ENCODE measurements around the gene TMCO4. TPM values are rescaled to one million over a fixed set of nuclear protein-coding genes. Genes with fewer than 3 reads are reported as not detected.

Gene TMCO4
- total and polyA plus RNA-seq, 2 of the 8 experiments (the other 6 are each of a cell fraction or from before 2014, with no cell fraction given) = 3.0 to 3.1 TPM

GRCh38 chr1:19747761-19748160 lies 52.0 kb downstream of the TMCO4 start:
- Histone ChIP-seq H3K9me3 (ENCODE audit: insufficient read depth in 2 of 2, low read depth in 1 of 2, low read length in 1 of 2) (no peaks in the 10 kb centered on the region; a peak in 1 of 4 replicates), H2BK12ac (ENCODE audit: low read depth, low read length) (no peak overlapping the region), H2BK20ac (ENCODE audit: low read length) (no peak overlapping the region), H3K36me3 (ENCODE audit: control insufficient read depth in 2 of 4, insufficient read depth in 4 of 4, low read length in 3 of 4) (no peaks in the 10 kb centered on the region), H2BK5ac (ENCODE audit: low read depth, low read length) (no peak overlapping the region), H3K4me3 (ENCODE audit: extremely low read depth in 1 of 4, insufficient read depth in 2 of 4, low read depth in 3 of 4, low read length in 4 of 4) (no peak overlapping the region), H3K4me1 (replicated peaks in 1 of 4; ENCODE audit: control insufficient read depth in 3 of 4, insufficient read depth in 4 of 4, low read length in 3 of 4) (no peaks in the 10 kb centered on the region), H3K56ac (replicated peaks; ENCODE audit: insufficient read length, low read depth, low read length) (no peak overlapping the region), H2BK120ac (replicated peaks; ENCODE audit: low read depth, low read length) (no peak overlapping the region), H4K91ac (replicated peaks; ENCODE audit: insufficient read length, low read length) (no peak overlapping the region), H4K5ac (ENCODE audit: insufficient read length, low read depth, low read length) (no peak overlapping the region), H3K79me2 (ENCODE audit: control insufficient read depth in 1 of 2, insufficient read depth in 2 of 2, low read length in 2 of 2) (no peaks in the 10 kb centered on the region), H3K27ac (ENCODE audit: low read depth, low read length) (no peak overlapping the region), H3K18ac (ENCODE audit: extremely low read depth, low read length) (no peak overlapping the region), H3K4ac (replicated peaks; ENCODE audit: insufficient read length, low read depth, low read length) (no peak overlapping the region), H2BK15ac (ENCODE audit: low read length) (no peak overlapping the region), H3K9ac (replicated peaks in 1 of 4; ENCODE audit: extremely low read depth in 1 of 4, low read depth in 3 of 4, low read length in 3 of 4) (no peak overlapping the region), H2AFZ (ENCODE audit: low read length) (no peak overlapping the region), H2AK5ac (ENCODE audit: low read depth, low read length) (no peak overlapping the region), H3K27me3 (replicated peaks in 1 of 4; ENCODE audit: control insufficient read depth in 3 of 4, extremely low read depth in 1 of 4, insufficient read depth in 3 of 4, low read length in 3 of 4) (no peaks in the 10 kb centered on the region), H4K20me1 (replicated peaks in 1 of 2; ENCODE audit: control insufficient read depth in 1 of 2, insufficient read depth in 2 of 2, low read length in 2 of 2) (no peaks in the 10 kb centered on the region), H3K23me2 (ENCODE audit: low read depth, low read length) (no peaks in the 10 kb centered on the region; the same call in 1 of the 2 replicates), H3K79me1 (ENCODE audit: low read depth, low read length) (no peaks in the 10 kb centered on the region), H4K8ac (ENCODE audit: extremely low read depth, insufficient read depth, low read length) (no peak overlapping the region), H3K4me2 (ENCODE audit: insufficient read depth in 1 of 2, low read depth in 2 of 2, low read length in 2 of 2) (no peak overlapping the region), H3K23ac (ENCODE audit: insufficient read length) (no peak overlapping the region), H3K14ac (ENCODE audit: insufficient read length) (no peak overlapping the region)
- FAIRE-seq (no peak), DNase-seq (ENCODE audit: low read depth in 1 of 2, low spot score in 2 of 2) (no peak)
- ChIA-PET POLR2A (ENCODE audit: partially characterized antibody) (no interaction called here), CTCF (ENCODE audit: partially characterized antibody) (interaction anchor here (1.0 to 3.1 kb wide), 4 partner anchors 10 to 85 kb away, joined by 3 to 10 read pairs (median 8); no protein-coding TSS in a partner anchor)
- 94% methylated on average over 1 of the region's 1 CpG; no CpG with 5 or more reads in 1 of the 2 experiments for WGBS, 2 experiments (ENCODE audit: extremely low coverage in 1 of 2, insufficient coverage in 1 of 2, insufficient read length in 1 of 2, insufficient replicate concordance in 2 of 2, low coverage in 1 of 2, low lambda C conversion rate in 2 of 2, missing lambda C conversion rate in 1 of 2)
- no peak for TF ChIP-seq HDAC6 (IDR thresholded peaks at IDR 0.05; ENCODE audit: low read depth, low read length)
- TF ChIP-seq RAD21 (IDR thresholded peaks at IDR 0.05 in 1 of 2, conservative IDR thresholded peaks at IDR 0.05 in 1 of 2; ENCODE audit: low read depth in 2 of 2, low read length in 2 of 2) = no peak
- TF ChIP-seq BRCA1 (IDR thresholded peaks at IDR 0.05; ENCODE audit: low read depth, low read length) = no peak
- TF ChIP-seq MAFK (IDR thresholded peaks at IDR 0.05; ENCODE audit: low read depth, low read length) = no peak
- TF ChIP-seq TCF12 (IDR thresholded peaks at IDR 0.05; ENCODE audit: low read depth, low read length) = no peak
- TF ChIP-seq RNF2 (IDR thresholded peaks at IDR 0.05; ENCODE audit: borderline replicate concordance, low read depth, low read length, missing control alignments, poor library complexity, severe bottlenecking) = no peak
- TF ChIP-seq JUN (IDR thresholded peaks at IDR 0.05; ENCODE audit: low read depth, low read length) = no peak
- no peak for TF ChIP-seq CREB1 (IDR thresholded peaks at IDR 0.05)
- TF ChIP-seq ATF2 (IDR thresholded peaks at IDR 0.05; ENCODE audit: low read length) = no peak
- no peak for TF ChIP-seq SRF (IDR thresholded peaks at IDR 0.05; ENCODE audit: low read depth, low read length)
- no peak for TF ChIP-seq RXRA (IDR thresholded peaks at IDR 0.05; ENCODE audit: insufficient read depth, low read depth, low read length)
- no peak for TF ChIP-seq TBP (IDR thresholded peaks at IDR 0.05; ENCODE audit: low read depth, low read length)
- TF ChIP-seq TEAD4 (IDR thresholded peaks at IDR 0.05; ENCODE audit: low read depth, low read length) = no peak

Data from H1 (cell line).